Measurements from ENCODE around the gene CACNA2D3.

DNA sequence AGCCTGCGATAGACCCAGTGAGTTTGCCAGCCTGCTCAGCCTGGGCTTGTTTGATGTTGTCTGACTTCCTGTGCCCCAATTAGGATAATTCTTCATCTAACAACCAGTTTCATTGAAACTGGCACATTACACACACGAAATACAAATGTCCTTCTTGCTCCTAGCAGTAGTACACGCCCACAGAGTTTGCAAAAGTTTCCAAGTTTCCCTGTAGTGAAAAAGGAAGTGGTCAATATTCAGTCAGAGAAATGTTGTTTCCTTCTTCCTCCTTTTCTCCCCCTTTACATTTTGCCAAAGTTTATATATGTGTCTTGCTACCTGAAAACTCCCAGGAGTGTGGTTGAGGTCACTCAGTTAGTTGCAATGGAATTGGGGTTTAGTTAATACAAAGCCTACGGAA is 863.9 kb downstream of the CACNA2D3 start:
- TF ChIP-seq, protein P1, sequence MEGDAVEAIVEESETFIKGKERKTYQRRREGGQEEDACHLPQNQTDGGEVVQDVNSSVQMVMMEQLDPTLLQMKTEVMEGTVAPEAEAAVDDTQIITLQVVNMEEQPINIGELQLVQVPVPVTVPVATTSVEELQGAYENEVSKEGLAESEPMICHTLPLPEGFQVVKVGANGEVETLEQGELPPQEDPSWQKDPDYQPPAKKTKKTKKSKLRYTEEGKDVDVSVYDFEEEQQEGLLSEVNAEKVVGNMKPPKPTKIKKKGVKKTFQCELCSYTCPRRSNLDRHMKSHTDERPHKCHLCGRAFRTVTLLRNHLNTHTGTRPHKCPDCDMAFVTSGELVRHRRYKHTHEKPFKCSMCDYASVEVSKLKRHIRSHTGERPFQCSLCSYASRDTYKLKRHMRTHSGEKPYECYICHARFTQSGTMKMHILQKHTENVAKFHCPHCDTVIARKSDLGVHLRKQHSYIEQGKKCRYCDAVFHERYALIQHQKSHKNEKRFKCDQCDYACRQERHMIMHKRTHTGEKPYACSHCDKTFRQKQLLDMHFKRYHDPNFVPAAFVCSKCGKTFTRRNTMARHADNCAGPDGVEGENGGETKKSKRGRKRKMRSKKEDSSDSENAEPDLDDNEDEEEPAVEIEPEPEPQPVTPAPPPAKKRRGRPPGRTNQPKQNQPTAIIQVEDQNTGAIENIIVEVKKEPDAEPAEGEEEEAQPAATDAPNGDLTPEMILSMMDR (optimal IDR thresholded peaks at IDR 0.05 in 1 of 3, IDR thresholded peaks at IDR 0.05 in 1 of 3, conservative IDR thresholded peaks at IDR 0.05 in 1 of 3; ENCODE audit: extremely low read depth in 1 of 3, insufficient read depth in 2 of 3, low read length in 3 of 3): no peak
- no peak for TF ChIP-seq EZH2 (IDR thresholded peaks at IDR 0.05; ENCODE audit: low read length)
